Measurements from ENCODE around the gene NRSN1. TPM values are rescaled to one million over a fixed set of nuclear protein-coding genes. Genes with fewer than 3 reads are reported as not detected.

NRSN1 gene, protein sequence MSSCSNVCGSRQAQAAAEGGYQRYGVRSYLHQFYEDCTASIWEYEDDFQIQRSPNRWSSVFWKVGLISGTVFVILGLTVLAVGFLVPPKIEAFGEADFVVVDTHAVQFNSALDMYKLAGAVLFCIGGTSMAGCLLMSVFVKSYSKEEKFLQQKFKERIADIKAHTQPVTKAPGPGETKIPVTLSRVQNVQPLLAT
- total RNA-seq (2014; rRNA removed; shearing (Covaris generic)): not detected in 2 replicates

- no peak for DNase-seq (ENCODE audit: low spot score)
These were observed at the start of gene NRSN1 for GRCh38 chr6:24125980-24126379. TSS of gene NRSN1 (plus strand) at chr6:24126215. CDS start at chr6:24134328, 8,113 bp downstream.

DNA sequence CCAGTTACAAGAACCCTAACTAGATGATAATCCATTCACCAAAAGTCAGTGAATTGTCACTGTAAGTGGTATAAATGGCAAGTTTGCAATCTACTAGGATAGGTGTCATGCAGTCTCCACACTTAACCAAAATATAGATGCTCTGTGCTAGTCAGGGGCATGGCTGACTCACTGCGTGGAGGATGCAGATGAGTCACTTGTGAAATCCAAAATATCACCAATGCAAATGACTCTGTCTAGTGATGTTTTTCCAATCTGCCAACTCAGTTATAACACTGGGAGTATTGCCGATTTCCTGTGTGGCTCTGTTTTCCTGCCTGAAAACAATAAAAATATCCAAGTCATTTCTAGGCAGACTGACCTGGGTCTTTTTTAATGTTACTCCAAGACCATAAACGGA is 47.8 kb upstream of the NRSN1 start:
- DNase-seq (ENCODE audit: low spot score): peak; percentile 4

GRCh38 chr6:24079076-24079475 is 46.9 kb upstream of the NRSN1 start:
- no peak for DNase-seq (ENCODE audit: low spot score)

DNA sequence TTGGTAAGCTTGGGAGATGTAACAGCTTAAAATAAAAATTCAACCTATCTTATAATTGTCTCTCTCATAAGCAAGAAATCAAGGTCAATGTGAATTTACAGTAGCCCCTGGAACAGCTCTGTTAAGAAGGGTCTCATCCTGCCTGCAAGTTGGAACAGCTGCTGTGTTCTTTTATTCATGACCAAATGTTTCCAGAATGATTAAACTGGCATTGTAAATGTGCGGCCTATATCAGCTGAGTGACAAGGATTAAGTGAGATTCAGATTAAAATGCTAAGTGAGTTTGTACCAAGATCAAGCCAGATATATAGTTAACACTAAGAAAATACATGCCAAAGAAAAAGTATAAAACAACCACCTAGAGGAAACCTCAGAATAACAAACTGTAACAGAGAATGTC is 45.3 kb upstream of the NRSN1 start:
- no peak for DNase-seq (ENCODE audit: low spot score)

- DNase-seq (ENCODE audit: low spot score): no peak
These were observed 36.3 kb upstream of the NRSN1 start for GRCh38 chr6:24089736-24090135.

DNA sequence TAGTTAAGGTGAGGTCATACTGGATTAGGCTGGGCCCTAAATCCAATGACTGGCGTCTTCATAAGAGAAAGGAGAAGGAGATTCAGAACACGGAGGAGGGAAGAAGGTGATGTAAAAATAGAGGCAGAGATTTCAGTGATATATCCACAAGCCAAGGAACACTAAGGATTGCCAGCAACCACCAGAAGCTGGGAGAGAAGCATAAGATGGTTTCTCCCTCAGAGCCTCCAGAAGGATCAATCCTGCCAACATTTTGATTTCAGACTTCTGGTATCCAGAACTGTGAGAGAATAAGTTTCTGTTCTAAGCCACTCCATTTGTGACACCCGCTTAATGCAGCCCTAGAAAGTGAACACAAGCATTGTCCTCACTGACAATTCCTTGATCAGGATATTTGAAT is 33.6 kb upstream of the NRSN1 start:
- DNase-seq (ENCODE audit: low spot score): no peak

DNA sequence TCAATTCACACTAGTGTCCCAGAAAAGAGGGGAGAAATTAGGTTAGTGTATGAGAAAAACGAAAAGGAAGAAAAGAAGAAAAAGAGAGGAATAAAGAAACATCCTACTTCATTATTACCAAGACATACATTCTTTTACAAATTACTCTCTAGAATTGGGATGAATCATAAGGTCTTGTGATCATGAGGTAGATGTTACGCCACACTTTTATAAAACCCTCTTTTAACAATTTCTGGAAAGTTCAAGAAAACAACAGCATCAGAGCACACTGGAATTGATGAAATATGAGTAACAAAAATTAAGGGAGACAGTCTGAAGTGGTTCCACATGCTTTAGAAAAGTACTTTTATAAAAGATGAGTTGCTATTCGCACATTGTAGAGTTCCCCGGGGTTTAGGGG is 32.6 kb upstream of the NRSN1 start:
- no peak for DNase-seq (ENCODE audit: low spot score)

GRCh38 chr6:24099181-24099580 is 26.8 kb upstream of the NRSN1 start:
- no peak for DNase-seq (ENCODE audit: low spot score)

- DNase-seq (ENCODE audit: low spot score): no peak
These were observed 25.8 kb upstream of the NRSN1 start for GRCh38 chr6:24100024-24100769.

DNA sequence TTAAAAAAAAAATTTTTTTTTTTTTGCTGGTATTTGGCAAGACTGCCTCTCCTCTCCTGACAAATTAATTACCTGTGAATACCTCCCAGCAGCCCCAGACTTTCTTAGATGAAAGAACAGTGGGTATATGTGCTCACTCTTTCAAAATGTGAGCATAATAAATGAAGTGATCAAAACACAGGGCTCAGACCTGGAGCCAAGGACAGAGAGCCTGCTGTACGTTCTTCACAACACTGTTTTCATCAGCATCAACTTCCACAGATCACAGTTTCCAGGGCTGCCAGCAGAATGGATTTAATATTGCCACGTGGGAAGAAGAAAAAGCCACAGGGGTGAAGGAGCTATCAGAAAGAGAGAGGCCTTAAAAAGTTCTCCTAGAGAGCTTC is 25.3 kb upstream of the NRSN1 start:
- no peak for DNase-seq (ENCODE audit: low spot score)

DNA sequence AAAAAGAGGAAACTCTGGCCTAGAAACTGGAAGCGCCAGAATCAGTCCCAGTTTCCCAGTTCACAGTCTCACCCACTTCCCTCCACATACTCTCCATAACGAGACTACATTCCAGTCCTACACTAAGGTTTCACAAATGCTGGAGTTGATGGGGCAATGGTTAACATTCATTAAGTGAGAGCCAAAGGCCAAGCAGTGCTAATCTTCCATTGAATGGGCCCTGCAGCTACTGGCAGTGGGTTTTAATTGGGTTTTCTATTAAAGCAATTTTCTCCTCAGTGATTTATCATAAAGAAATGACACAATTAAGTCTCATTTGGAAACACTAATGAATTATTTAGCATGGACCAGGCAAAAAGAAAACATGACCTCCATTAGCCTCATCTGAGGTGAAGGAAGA is 20.8 kb upstream of the NRSN1 start:
- DNase-seq (ENCODE audit: low spot score): no peak

GRCh38 chr6:24106291-24106690 is 19.7 kb upstream of the NRSN1 start:
- no peak for DNase-seq (ENCODE audit: low spot score)

DNA sequence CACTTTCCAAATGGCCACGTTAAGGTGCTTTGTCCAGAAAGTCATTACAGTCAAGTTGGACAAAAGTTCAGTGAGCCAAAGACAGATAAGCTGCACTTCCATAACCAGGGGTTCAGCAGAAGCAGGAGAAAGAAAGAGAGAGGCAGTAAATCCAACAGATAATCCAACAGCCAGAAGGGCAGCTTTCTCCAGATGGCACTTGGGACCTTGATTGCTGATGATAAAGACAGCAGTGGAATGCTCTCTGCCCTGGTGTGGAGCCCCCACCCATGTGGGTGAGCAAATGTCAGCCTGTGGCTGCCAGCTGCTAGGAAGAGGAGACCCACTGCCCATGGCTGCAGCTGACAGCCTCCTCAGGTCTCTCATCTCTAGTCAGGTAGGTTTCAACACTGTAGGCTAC is 18.7 kb upstream of the NRSN1 start:
- no peak for DNase-seq (ENCODE audit: low spot score)

GRCh38 chr6:24108056-24108455 is 18.0 kb upstream of the NRSN1 start:
- DNase-seq (ENCODE audit: low spot score): no peak

DNA sequence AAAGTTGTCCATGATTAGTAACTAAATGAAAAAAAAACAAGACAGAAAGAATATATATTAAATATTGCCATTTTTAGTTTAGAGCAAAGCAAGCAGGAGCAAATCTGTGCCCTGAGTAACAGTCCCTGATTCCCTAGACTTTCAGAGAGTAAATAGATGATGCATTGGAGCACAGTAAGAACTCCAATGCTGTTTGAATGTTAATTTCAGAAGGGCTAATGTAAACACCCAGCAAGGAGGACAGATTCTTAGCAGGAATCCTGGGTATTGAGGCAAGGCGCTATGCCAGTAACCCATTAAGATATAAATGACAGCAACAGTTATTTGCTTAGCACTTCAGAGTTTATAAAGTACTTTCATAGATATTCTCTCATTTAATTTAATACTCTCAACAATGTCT is 15.6 kb upstream of the NRSN1 start:
- no peak for DNase-seq (ENCODE audit: low spot score)

DNA sequence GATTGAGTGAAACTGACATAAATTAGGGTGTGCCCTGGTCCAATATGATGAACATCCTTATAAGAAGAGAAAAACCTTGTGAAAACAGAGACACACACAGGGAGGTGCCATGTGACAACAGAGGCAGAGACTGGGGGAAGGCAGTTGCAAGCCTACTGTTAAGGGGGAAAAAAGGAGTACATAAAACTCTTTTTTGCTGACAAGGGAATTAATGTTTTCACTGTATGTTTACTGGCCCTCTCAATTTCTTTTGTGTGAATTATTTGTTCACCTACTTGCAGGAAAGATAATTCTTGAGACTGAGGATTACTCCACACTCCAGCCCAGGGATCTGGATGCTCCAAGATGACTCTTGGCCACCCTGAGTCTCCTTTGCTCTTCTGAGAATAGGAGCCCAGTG is 12.1 kb upstream of the NRSN1 start:
- no peak for DNase-seq (ENCODE audit: low spot score)

DNA sequence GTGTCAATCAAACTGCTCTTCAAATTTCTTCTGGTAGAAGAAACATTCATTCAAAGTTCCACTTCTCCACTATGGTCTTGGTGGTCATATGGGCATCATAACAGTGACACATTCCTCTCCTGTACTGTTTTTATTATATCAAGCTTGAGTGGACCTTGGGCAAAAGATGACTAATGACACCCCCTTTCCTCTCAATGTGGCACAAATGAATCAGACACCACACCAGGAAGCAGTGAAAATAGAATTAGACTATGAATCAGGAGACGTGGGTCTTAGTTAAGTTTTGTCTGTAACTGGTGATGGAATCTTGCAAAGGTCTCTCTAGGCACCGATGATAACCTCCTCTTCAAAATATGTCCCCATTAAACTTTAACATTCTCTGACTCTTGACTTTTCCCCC is 9.0 kb upstream of the NRSN1 start:
- no peak for DNase-seq (ENCODE audit: low spot score)

DNA sequence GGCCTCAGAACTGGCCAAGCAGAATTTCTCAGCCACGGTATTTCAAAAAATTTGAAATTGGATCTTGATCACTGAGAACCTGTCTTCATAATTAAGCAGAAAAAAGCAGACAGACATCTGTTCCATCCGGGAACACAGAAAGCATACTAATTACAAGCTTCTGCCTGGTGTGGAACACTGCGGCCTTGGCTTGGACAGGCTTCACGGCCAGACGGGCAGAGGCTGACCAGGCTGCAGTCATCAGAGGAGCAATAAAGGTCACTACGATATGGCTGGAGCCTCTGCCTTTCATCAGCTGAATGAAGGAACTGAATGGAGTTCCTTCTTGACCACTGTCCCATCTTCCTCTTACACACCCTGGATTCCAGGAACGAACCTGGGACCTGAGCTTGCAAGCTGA is 3.9 kb upstream of the NRSN1 start:
- DNase-seq (ENCODE audit: low spot score): no peak

- DNase-seq (ENCODE audit: low spot score): peak; percentile 26
These were observed 674 bp downstream of the NRSN1 start for GRCh38 chr6:24126586-24127192.

- DNase-seq (ENCODE audit: low spot score): no peak
These were observed 1.3 kb downstream of the NRSN1 start for GRCh38 chr6:24127316-24127715.

DNA sequence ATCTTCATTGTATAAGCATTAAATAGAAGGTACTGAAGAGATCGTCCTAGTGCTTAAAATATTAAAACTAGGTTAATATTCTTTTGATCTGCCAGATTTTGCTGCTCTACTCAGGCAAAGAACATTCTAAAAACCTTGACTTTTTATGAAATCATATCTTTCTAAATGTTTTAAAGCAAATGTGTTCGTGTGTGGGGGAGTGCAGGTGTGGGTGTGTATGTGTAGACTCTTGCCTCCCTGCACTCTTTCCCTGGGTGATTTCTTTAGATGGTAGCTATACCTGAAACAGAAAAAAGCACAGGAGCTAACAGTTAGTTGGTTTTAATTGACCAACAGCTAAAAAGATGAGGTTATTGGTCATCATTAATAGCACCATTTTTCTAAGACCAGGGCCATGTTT is 5.7 kb downstream of the NRSN1 start:
- no peak for DNase-seq (ENCODE audit: low spot score)

DNA sequence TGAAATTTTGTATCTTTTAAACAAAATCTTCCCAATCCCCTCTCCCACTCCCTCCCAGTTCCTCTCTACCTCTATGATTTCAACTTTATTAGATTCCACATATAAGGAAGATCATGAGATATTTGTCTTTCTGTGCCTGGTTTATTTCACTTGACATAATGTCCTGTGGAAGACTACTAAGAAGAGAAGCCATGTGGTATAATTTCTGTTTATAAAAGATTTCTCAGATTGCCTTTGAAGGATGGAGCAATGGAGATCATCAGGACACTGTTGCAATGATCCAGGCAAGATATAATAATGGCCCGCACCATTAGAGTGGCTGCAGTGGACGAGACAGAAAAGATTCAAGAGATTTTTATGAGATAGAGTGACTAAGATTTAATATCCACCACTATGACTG is 13.1 kb downstream of the NRSN1 start:
- no peak for DNase-seq (ENCODE audit: low spot score)

DNA sequence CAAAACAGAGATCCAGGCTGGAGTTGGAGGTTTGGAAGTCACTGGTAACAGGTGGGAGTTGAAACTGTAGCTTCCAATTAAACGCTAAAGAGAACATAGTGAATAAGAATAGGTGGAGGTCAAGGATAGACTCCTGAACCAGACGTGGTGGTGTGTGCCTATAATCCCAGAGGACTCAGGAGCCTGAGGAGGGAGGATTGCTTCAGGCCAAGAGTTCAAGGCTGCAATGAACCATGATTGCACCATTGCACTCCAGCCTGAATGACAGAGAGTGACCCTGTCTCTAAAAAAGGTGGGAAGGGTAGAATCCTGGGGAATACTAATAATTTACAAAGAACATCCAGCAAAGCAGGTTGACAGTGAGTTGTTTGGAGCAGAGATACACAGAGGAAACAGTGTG is 13.6 kb downstream of the NRSN1 start:
- DNase-seq (ENCODE audit: low spot score): no peak

Measured in A172 (cell line).